H9 (cell line): ENCODE data around the gene LPAR6. TPM values are rescaled to one million over a fixed set of nuclear protein-coding genes. Genes with fewer than 3 reads are reported as not detected.

ENCODE experiments used
- DNase-seq: peaks from one replicate; pipeline ENCODE4 v3.0.0-alpha.2; 2017
- H2AFZ ChIP-seq: one replicate; pipeline ENCODE4 v1.6.1; 2013; ENCODE audit warnings: mild to moderate bottlenecking, low read length, control low read depth, moderate library complexity
- H2AK5ac ChIP-seq: 2 replicates; pipeline ENCODE4 v1.6.1; 2013; ENCODE audit warnings: low read length, control low read depth, mixed read lengths; ENCODE audit not compliant: insufficient read length
- H2BK120ac ChIP-seq: one replicate; pipeline ENCODE4 v1.6.1; 2013; ENCODE audit warnings: low read depth, mild to moderate bottlenecking, low read length, control low read depth, inconsistent platforms; ENCODE audit not compliant: poor library complexity, severe bottlenecking
- H2BK12ac ChIP-seq: 2 replicates; pipeline ENCODE4 v1.6.1; 2013; ENCODE audit warnings: low read length, control low read depth, mixed read lengths, low read depth; ENCODE audit not compliant: insufficient read length
- H2BK15ac ChIP-seq: 2 replicates; pipeline ENCODE4 v1.6.1; 2013; ENCODE audit warnings: low read depth, low read length, control low read depth
- H2BK20ac ChIP-seq: one replicate; pipeline ENCODE4 v1.6.1; 2013; ENCODE audit warnings: low read depth, mild to moderate bottlenecking, low read length, control low read depth, inconsistent platforms; ENCODE audit not compliant: poor library complexity, severe bottlenecking
- H2BK5ac ChIP-seq: 2 replicates; pipeline ENCODE4 v1.6.1; 2013; ENCODE audit warnings: low read length, control low read depth, mixed read lengths; ENCODE audit not compliant: insufficient read length
- H3K14ac ChIP-seq: 2 replicates; pipeline ENCODE4 v1.6.1; 2013; ENCODE audit warnings: low read length, control low read depth; ENCODE audit not compliant: insufficient read depth
- H3K18ac ChIP-seq: 2 replicates; pipeline ENCODE4 v1.6.1; 2013; ENCODE audit warnings: low read depth, mild to moderate bottlenecking, mixed read lengths, low read length, control low read depth; ENCODE audit not compliant: insufficient read length
- H3K23ac ChIP-seq: 2 replicates; pipeline ENCODE4 v1.6.1; 2013; ENCODE audit warnings: low read length, control low read depth, mixed read lengths, low read depth; ENCODE audit not compliant: insufficient read length
- H3K23me2 ChIP-seq: 2 replicates; pipeline ENCODE4 v1.6.1; 2013; ENCODE audit warnings: low read depth, mild to moderate bottlenecking, mixed read lengths, low read length, control low read depth; ENCODE audit not compliant: insufficient read length, poor library complexity, severe bottlenecking
- H3K27ac ChIP-seq: 2 replicates; pipeline ENCODE4 v1.5.1; 2013; ENCODE audit warnings: low read length, control low read depth, mixed read lengths, low read depth; ENCODE audit not compliant: insufficient read length
- H3K27me3 ChIP-seq: 2 replicates; pipeline ENCODE4 v1.6.1; 2013; ENCODE audit warnings: low read length, control low read depth, inconsistent platforms; ENCODE audit not compliant: insufficient read depth
- H3K4ac ChIP-seq: 2 replicates; pipeline ENCODE4 v1.6.1; 2013; ENCODE audit warnings: low read depth, mild to moderate bottlenecking, control low read depth, inconsistent platforms, low read length, moderate library complexity
- H3K4me1 ChIP-seq: 2 replicates; pipeline ENCODE4 v1.6.1; 2013; ENCODE audit warnings: low read length, control low read depth, inconsistent platforms; ENCODE audit not compliant: insufficient read depth
- H3K4me2 ChIP-seq: 2 replicates; pipeline ENCODE4 v1.6.1; 2013; ENCODE audit warnings: low read length, control low read depth, mixed read lengths; ENCODE audit not compliant: insufficient read length, insufficient read depth
- H3K56ac ChIP-seq: 2 replicates; pipeline ENCODE4 v1.6.1; 2013; ENCODE audit warnings: low read depth, mild to moderate bottlenecking, mixed read lengths, low read length, control low read depth; ENCODE audit not compliant: insufficient read length
- H3K79me1 ChIP-seq: 2 replicates; pipeline ENCODE4 v1.6.1; 2013; ENCODE audit warnings: low read depth, mild to moderate bottlenecking, moderate library complexity, low read length, control low read depth, inconsistent platforms; ENCODE audit not compliant: insufficient read depth, poor library complexity, severe bottlenecking
- H3K79me2 ChIP-seq: 2 replicates; pipeline ENCODE4 v1.6.1; 2013; ENCODE audit warnings: low read length, control low read depth, inconsistent platforms; ENCODE audit not compliant: insufficient read depth
- H3K9ac ChIP-seq: 2 replicates; pipeline ENCODE4 v1.6.1; 2013; ENCODE audit warnings: low read length, control low read depth, mixed read lengths; ENCODE audit not compliant: insufficient read length; ENCODE audit errors: extremely low read depth
- H3K9me3 ChIP-seq: one replicate; pipeline ENCODE4 v1.6.1; 2013; ENCODE audit warnings: low read depth, low read length, inconsistent platforms; ENCODE audit not compliant: control insufficient read depth
- H3T11ph ChIP-seq: one replicate; pipeline ENCODE4 v1.6.1; 2013; ENCODE audit warnings: mild to moderate bottlenecking, low read length, control low read depth, inconsistent platforms
- H4K20me1 ChIP-seq: one replicate; pipeline ENCODE4 v1.6.1; 2013; ENCODE audit not compliant: control insufficient read depth, insufficient read length, insufficient read depth
- H4K5ac ChIP-seq: 2 replicates; pipeline ENCODE4 v1.6.1; 2013; ENCODE audit warnings: low read depth, mild to moderate bottlenecking, mixed read lengths, low read length, control low read depth; ENCODE audit not compliant: insufficient read length
- H4K8ac ChIP-seq: replicated peaks from 2 replicates; pipeline ENCODE4 v1.6.1; 2013; ENCODE audit warnings: low read length, control low read depth, mixed read lengths, low read depth; ENCODE audit not compliant: insufficient read length
- H4K91ac ChIP-seq: 2 replicates; pipeline ENCODE4 v1.6.1; 2013; ENCODE audit warnings: low read depth, mild to moderate bottlenecking, moderate library complexity, mixed read lengths, low read length, control low read depth; ENCODE audit not compliant: insufficient read length
- H3K27ac Mint-ChIP-seq, 3 experiments: 2 replicates in 2 of 3; 3 replicates in 1 of 3; pipeline ENCODE4 v1.8.0; 2020 to 2021; ENCODE audit warnings: mixed read lengths in 3 of 3, mild to moderate bottlenecking in 1 of 3, moderate library complexity in 1 of 3
- H3K27me3 Mint-ChIP-seq: 2 replicates; pipeline ENCODE4 v1.8.0; 2021; ENCODE audit warnings: low read depth, mild to moderate bottlenecking, moderate library complexity, mixed read lengths
- H3K36me3 Mint-ChIP-seq, 3 experiments: 2 replicates in 2 of 3; 3 replicates in 1 of 3; pipeline ENCODE4 v1.8.0; 2020 to 2021; ENCODE audit warnings: low read depth in 3 of 3, mixed read lengths in 3 of 3; ENCODE audit not compliant: insufficient read depth in 1 of 3
- H3K4me1 Mint-ChIP-seq, 2 experiments: 2 replicates each; pipeline ENCODE4 v1.8.0; 2020; ENCODE audit warnings: mixed read lengths in 2 of 2
- H3K4me3 Mint-ChIP-seq, 2 experiments: 2 replicates in 1 of 2; 3 replicates in 1 of 2; pipeline ENCODE4 v1.8.0; 2020 to 2021; ENCODE audit warnings: mild to moderate bottlenecking in 2 of 2, mixed read lengths in 2 of 2, moderate library complexity in 1 of 2
- H3K9me3 Mint-ChIP-seq, 2 experiments: 2 replicates in 1 of 2; 3 replicates in 1 of 2; pipeline ENCODE4 v1.8.0; 2020; ENCODE audit warnings: mild to moderate bottlenecking in 2 of 2, mixed read lengths in 2 of 2, moderate library complexity in 1 of 2
- CTCF ChIP-seq: fragments of 200-600 bp; sonication (generic); conservative IDR thresholded peaks from 3 replicates; pipeline ENCODE4 v1.8.0; 2021; ENCODE audit warnings: antibody characterized with exemption, mild to moderate bottlenecking
- WGBS: extraction: QIAGEN DNeasy Blood & Tissue Kit; methylation state at CpG from one replicate; pipeline ENCODE4 v1.1.7; 2013; ENCODE audit warnings: missing lambda C conversion rate, low lambda C conversion rate, mixed read lengths; ENCODE audit not compliant: insufficient read length; ENCODE audit errors: extremely low coverage; 5-methylcytosine and 5-hydroxymethylcytosine counted together
- total RNA-seq: library from RNA; stranded (reverse); gene quantifications from 2 replicates; pipeline ENCODE4 v1.2.1, GENCODE V29; 2021

The LPAR6 gene
- total RNA-seq, 1 experiment from 2014 or later: 4.2 TPM

GRCh38 chr13:48401480-48401879 lies 11.4 kb downstream of the LPAR6 start:
- Histone ChIP-seq H4K8ac (no peak overlapping the region), H2BK12ac (no peak overlapping the region), H2BK15ac (no peak overlapping the region), H3K14ac (no peak overlapping the region), H3K56ac (no peak overlapping the region), H2AFZ (no peak overlapping the region), H3K9ac (no peak overlapping the region), H3K4me1 (no peaks in the 10 kb centered on the region), H3K18ac (no peak overlapping the region), H3K23me2 (no peaks in the 10 kb centered on the region), H2BK20ac (no peak overlapping the region), H3K23ac (no peak overlapping the region), H4K91ac (no peak overlapping the region), H3K27ac (no peak overlapping the region), H3K4me2 (no peak overlapping the region), H3K79me1 (no peaks in the 10 kb centered on the region), H2BK5ac (no peak overlapping the region), H4K5ac (no peak overlapping the region), H3K4ac (no peak overlapping the region), H3T11ph (no peak overlapping the region), H2BK120ac (no peak overlapping the region), H3K27me3 (no peaks in the 10 kb centered on the region), H3K79me2 (no peaks in the 10 kb centered on the region), H3K9me3 (no peaks in the 10 kb centered on the region), H4K20me1 (no peaks in the 10 kb centered on the region), H2AK5ac (no peak overlapping the region)
- Mint-ChIP-seq H3K9me3 (peaks cover 2 to 3% of the 10 kb centered on the region in 2 experiments; a peak in 3 of 5 replicates), H3K27ac (no peak overlapping the region), H3K36me3 (peaks cover under 1 to 1% (median under 1%) of the 10 kb centered on the region in 3 experiments; a peak in 4 of 7 replicates), H3K4me1 (no peaks in the 10 kb centered on the region), H3K27me3 (no peaks in the 10 kb centered on the region), H3K4me3 (no peak overlapping the region)
- DNase-seq: no peak
- no CpG with 5 or more reads among the region's 2 CpGs for WGBS
- no peak for TF ChIP-seq CTCF
